Fibroblast of lung (primary cell): ENCODE data around the gene PCK2. TPM values are rescaled to one million over a fixed set of nuclear protein-coding genes. Genes with fewer than 3 reads are reported as not detected.

Experiments
- DNase-seq, 2 donors: peaks; one replicate each; pipeline versions ENCODE4 v3.0.0 to v3.0.0-alpha.2; 2010; ENCODE audit warnings: low read depth in 2 of 2
- H2AFZ ChIP-seq: 2 replicates; pipeline ENCODE4 v1.5.1; 2012; ENCODE audit warnings: low read length, control low read depth, inconsistent platforms
- H3K27ac ChIP-seq: 2 replicates; pipeline ENCODE4 v1.5.1; 2011; ENCODE audit warnings: low read length, control low read depth; ENCODE audit not compliant: insufficient read depth
- H3K27me3 ChIP-seq: 2 replicates; pipeline ENCODE4 v1.5.1; 2011; ENCODE audit warnings: mild to moderate bottlenecking, low read length; ENCODE audit not compliant: control insufficient read depth, insufficient read depth
- H3K36me3 ChIP-seq: 2 replicates; pipeline ENCODE4 v1.5.1; 2011; ENCODE audit warnings: low read length; ENCODE audit not compliant: control insufficient read depth, insufficient read depth
- H3K4me1 ChIP-seq: 2 replicates; pipeline ENCODE4 v1.5.1; 2011; ENCODE audit warnings: low read length; ENCODE audit not compliant: control insufficient read depth, insufficient read depth; ENCODE audit errors: extremely low read depth
- H3K4me2 ChIP-seq: 2 replicates; pipeline ENCODE4 v1.5.1; 2011; ENCODE audit warnings: low read length, control low read depth; ENCODE audit not compliant: insufficient read depth; ENCODE audit errors: extremely low read depth
- H3K4me3 ChIP-seq, 4 experiments: fragments of 200-600 bp in 1 of 4; sonication (generic) in 1 of 4; replicated peaks in 1 of 4; 2 replicates each; pipeline ENCODE4 v1.5.1; 2011 to 2016; ENCODE audit warnings: low read length in 4 of 4, low read depth in 3 of 4, mild to moderate bottlenecking in 3 of 4, control low read depth in 2 of 4, inconsistent platforms in 1 of 4, mixed read lengths in 1 of 4; ENCODE audit not compliant: insufficient read depth in 1 of 4; ENCODE audit errors: control extremely low read depth in 1 of 4
- H3K79me2 ChIP-seq: 2 replicates; pipeline ENCODE4 v1.5.1; 2012; ENCODE audit warnings: mild to moderate bottlenecking, low read length, inconsistent platforms; ENCODE audit not compliant: control insufficient read depth, insufficient read depth
- H3K9ac ChIP-seq: 2 replicates; pipeline ENCODE4 v1.5.1; 2011; ENCODE audit warnings: mild to moderate bottlenecking, low read length, control low read depth; ENCODE audit not compliant: insufficient read depth
- H3K9me3 ChIP-seq: 2 replicates; pipeline ENCODE4 v1.5.1; 2012; ENCODE audit warnings: low read depth, low read length; ENCODE audit not compliant: control insufficient read depth, insufficient read depth
- H4K20me1 ChIP-seq: 2 replicates; pipeline ENCODE4 v1.5.1; 2011; ENCODE audit warnings: low read length; ENCODE audit not compliant: control insufficient read depth, insufficient read depth; ENCODE audit errors: extremely low read depth
- EZH2 ChIP-seq: IDR thresholded peaks from 2 replicates; pipeline ENCODE4 v1.5.1; 2012; ENCODE audit warnings: low read length, control low read depth, mild to moderate bottlenecking; ENCODE audit errors: missing control alignments
- polyA plus RNA-seq, 2 donors: library from polyadenylated mRNA; depleted of rRNA in 1 of 2; stranded (reverse) in 1 of 2; unstranded in 1 of 2; fragments of >200 nt; gene quantifications; 2 replicates each; pipeline ENCODE4 v1.2.1, GENCODE V29; 2011 to 2012; ENCODE audit warnings: missing spikeins in 1 of 2
- total RNA-seq: library from RNA; depleted of rRNA; stranded (reverse); fragments of >200 nt; gene quantifications from 2 replicates; pipeline ENCODE4 v1.2.1, GENCODE V29; 2014
- TF ChIP-seq, protein P1 (sequence below), 2 donors: IDR thresholded peaks in 1 of 2; conservative IDR thresholded peaks in 1 of 2; 1 replicate in 1 of 2; 2 replicates in 1 of 2; pipeline ENCODE4 v1.5.1; 2011 to 2012; ENCODE audit warnings: low read length in 2 of 2, control low read depth in 1 of 2, inconsistent platforms in 1 of 2, low read depth in 1 of 2, mild to moderate bottlenecking in 1 of 2

The PCK2 gene
- total and polyA plus RNA-seq, 2 donors (not counting 1 experiment from before 2014, with no cell fraction given) = 15.9 to 71.3 TPM

DNA sequence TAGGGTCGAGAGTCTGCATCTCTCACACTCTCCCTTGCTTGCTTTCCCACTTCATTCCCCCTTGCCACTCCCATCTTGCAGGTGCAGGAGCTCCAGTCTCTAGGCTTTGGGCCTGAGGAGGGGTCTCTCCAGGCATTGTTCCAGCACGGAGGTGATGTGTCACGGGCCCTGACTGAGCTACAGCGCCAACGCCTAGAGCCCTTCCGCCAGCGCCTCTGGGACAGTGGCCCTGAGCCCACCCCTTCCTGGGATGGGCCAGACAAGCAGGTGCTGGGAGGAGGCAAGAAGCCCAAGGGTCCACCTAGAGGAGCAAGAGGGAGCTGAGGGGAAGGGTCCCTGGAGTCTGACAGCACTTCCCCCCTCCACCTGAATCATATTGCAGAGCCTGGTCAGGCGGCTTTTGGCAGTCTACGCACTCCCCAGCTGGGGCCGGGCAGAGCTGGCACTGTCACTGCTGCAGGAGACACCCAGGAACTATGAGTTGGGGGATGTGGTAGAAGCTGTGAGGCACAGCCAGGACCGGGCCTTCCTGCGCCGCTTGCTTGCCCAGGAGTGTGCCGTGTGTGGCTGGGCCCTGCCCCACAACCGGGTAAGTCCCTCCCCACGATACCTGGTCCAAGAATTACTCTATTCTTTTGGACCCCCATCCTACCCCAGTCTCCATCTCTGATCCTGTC is 57.4 kb downstream of the PCK2 start:
- peaks cover 24% of the 10 kb centered on the region for H3K36me3 ChIP-seq
- H3K27ac ChIP-seq = no peak overlapping the region
- H3K9me3 ChIP-seq = no peaks in the 10 kb centered on the region
- no peak for TF ChIP-seq EZH2
- TF ChIP-seq, protein P1, sequence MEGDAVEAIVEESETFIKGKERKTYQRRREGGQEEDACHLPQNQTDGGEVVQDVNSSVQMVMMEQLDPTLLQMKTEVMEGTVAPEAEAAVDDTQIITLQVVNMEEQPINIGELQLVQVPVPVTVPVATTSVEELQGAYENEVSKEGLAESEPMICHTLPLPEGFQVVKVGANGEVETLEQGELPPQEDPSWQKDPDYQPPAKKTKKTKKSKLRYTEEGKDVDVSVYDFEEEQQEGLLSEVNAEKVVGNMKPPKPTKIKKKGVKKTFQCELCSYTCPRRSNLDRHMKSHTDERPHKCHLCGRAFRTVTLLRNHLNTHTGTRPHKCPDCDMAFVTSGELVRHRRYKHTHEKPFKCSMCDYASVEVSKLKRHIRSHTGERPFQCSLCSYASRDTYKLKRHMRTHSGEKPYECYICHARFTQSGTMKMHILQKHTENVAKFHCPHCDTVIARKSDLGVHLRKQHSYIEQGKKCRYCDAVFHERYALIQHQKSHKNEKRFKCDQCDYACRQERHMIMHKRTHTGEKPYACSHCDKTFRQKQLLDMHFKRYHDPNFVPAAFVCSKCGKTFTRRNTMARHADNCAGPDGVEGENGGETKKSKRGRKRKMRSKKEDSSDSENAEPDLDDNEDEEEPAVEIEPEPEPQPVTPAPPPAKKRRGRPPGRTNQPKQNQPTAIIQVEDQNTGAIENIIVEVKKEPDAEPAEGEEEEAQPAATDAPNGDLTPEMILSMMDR (conservative IDR thresholded peaks at IDR 0.05 in 1 of 2, IDR thresholded peaks at IDR 0.05 in 1 of 2; ENCODE audit: low read depth in 1 of 2, low read length in 2 of 2) = no peak
- DNase-seq = no peak
- H3K4me1 ChIP-seq = no peaks in the 10 kb centered on the region
- H3K79me2 ChIP-seq = peaks cover 18% of the 10 kb centered on the region
- no peaks in the 10 kb centered on the region for H3K27me3 ChIP-seq
- H4K20me1 ChIP-seq = no peaks in the 10 kb centered on the region
- no peak overlapping the region for H2AFZ ChIP-seq
- H3K9ac ChIP-seq = no peak overlapping the region
- H3K4me2 ChIP-seq = no peak overlapping the region
- H3K4me3 ChIP-seq = no peak overlapping the region

Other genes starting within 250 kb of the PCK2 start
- gene DHRS4, start 140.5 kb upstream of the PCK2 start, total RNA-seq = 51.9 and 54.7 TPM in 2 replicates
- gene DHRS4, start 140.5 kb upstream of the PCK2 start, polyA plus RNA-seq = 28.9 and 30.5 TPM in 2 replicates
- gene DHRS4L2, start 105.4 kb upstream of the PCK2 start, total RNA-seq = 16.7 and 22.6 TPM in 2 replicates
- gene DHRS4L2, start 105.4 kb upstream of the PCK2 start, polyA plus RNA-seq = 12.7 and 12.8 TPM in 2 replicates
- gene CARMIL3, start 42.3 kb upstream of the PCK2 start, total RNA-seq = 0.17 and 0.26 TPM in 2 replicates
- gene CARMIL3, start 42.3 kb upstream of the PCK2 start, polyA plus RNA-seq = 0.11 TPM in 1 of 2 replicates, not detected in the other
- not detected in 2 replicates for gene CPNE6, start 22.7 kb upstream of the PCK2 start, total RNA-seq
- gene CPNE6, start 22.7 kb upstream of the PCK2 start, polyA plus RNA-seq = not detected in 2 replicates
- 52.9 and 68.0 TPM in 2 replicates for gene DCAF11, start 20.5 kb downstream of the PCK2 start, total RNA-seq
- gene DCAF11, start 20.5 kb downstream of the PCK2 start, polyA plus RNA-seq = 18.4 and 21.7 TPM in 2 replicates
- 0.77 and 0.99 TPM in 2 replicates for gene NRL, start 20.6 kb downstream of the PCK2 start, total RNA-seq
- gene NRL, start 20.6 kb downstream of the PCK2 start, polyA plus RNA-seq = 0.45 and 0.49 TPM in 2 replicates
- under 0.01 TPM in 1 of 2 replicates, not detected in the other for gene FITM1, start 36.3 kb downstream of the PCK2 start, total RNA-seq
- gene FITM1, start 36.3 kb downstream of the PCK2 start, polyA plus RNA-seq = not detected in 2 replicates
- 172 and 177 TPM in 2 replicates for gene PSME1, start 41.9 kb downstream of the PCK2 start, total RNA-seq
- gene PSME1, start 41.9 kb downstream of the PCK2 start, polyA plus RNA-seq = 221 and 266 TPM in 2 replicates
- gene EMC9, start 47.3 kb downstream of the PCK2 start, total RNA-seq = 12.3 and 18.0 TPM in 2 replicates
- gene EMC9, start 47.3 kb downstream of the PCK2 start, polyA plus RNA-seq = 6.6 and 10.2 TPM in 2 replicates
- 82.7 and 148 TPM in 2 replicates for gene PSME2, start 52.3 kb downstream of the PCK2 start, total RNA-seq
- gene PSME2, start 52.3 kb downstream of the PCK2 start, polyA plus RNA-seq = 132 and 175 TPM in 2 replicates
- 25.4 and 30.3 TPM in 2 replicates for gene RNF31, start 53.2 kb downstream of the PCK2 start, total RNA-seq
- 9.2 and 14.8 TPM in 2 replicates for gene RNF31, start 53.2 kb downstream of the PCK2 start, polyA plus RNA-seq
- gene IRF9, start 67.0 kb downstream of the PCK2 start, total RNA-seq = 110 and 142 TPM in 2 replicates
- 70.4 and 79.9 TPM in 2 replicates for gene IRF9, start 67.0 kb downstream of the PCK2 start, polyA plus RNA-seq
- gene REC8, start 77.8 kb downstream of the PCK2 start, total RNA-seq = 0.51 and 1.8 TPM in 2 replicates
- gene REC8, start 77.8 kb downstream of the PCK2 start, polyA plus RNA-seq = 1.5 and 2.2 TPM in 2 replicates
- gene IPO4, start 94.5 kb downstream of the PCK2 start, total RNA-seq = 22.6 and 25.3 TPM in 2 replicates
- 12.4 and 27.8 TPM in 2 replicates for gene IPO4, start 94.5 kb downstream of the PCK2 start, polyA plus RNA-seq
- 49.6 and 61.6 TPM in 2 replicates for gene TM9SF1, start 101.1 kb downstream of the PCK2 start, total RNA-seq
- gene TM9SF1, start 101.1 kb downstream of the PCK2 start, polyA plus RNA-seq = 60.9 and 65.1 TPM in 2 replicates
- gene TSSK4, start 111.4 kb downstream of the PCK2 start, total RNA-seq = under 0.01 and 0.17 TPM in 2 replicates
- gene TSSK4, start 111.4 kb downstream of the PCK2 start, polyA plus RNA-seq = not detected in 2 replicates
- gene CHMP4A, start 119.2 kb downstream of the PCK2 start, total RNA-seq = 22.1 and 24.9 TPM in 2 replicates
- gene CHMP4A, start 119.2 kb downstream of the PCK2 start, polyA plus RNA-seq = 96.8 and 133 TPM in 2 replicates
- 13.6 and 22.1 TPM in 2 replicates for gene MDP1, start 121.8 kb downstream of the PCK2 start, total RNA-seq
- 14.4 TPM in 2 replicates for gene MDP1, start 121.8 kb downstream of the PCK2 start, polyA plus RNA-seq
- 140 and 145 TPM in 2 replicates for gene NEDD8, start 138.1 kb downstream of the PCK2 start, total RNA-seq
- gene NEDD8, start 138.1 kb downstream of the PCK2 start, polyA plus RNA-seq = 441 and 587 TPM in 2 replicates
- gene GMPR2, start 138.6 kb downstream of the PCK2 start, total RNA-seq = 128 and 147 TPM in 2 replicates
- gene GMPR2, start 138.6 kb downstream of the PCK2 start, polyA plus RNA-seq = 68.3 and 80.2 TPM in 2 replicates
- 54.7 and 61.4 TPM in 2 replicates for gene TINF2, start 148.3 kb downstream of the PCK2 start, total RNA-seq
- 42.6 and 47.7 TPM in 2 replicates for gene TINF2, start 148.3 kb downstream of the PCK2 start, polyA plus RNA-seq
- 0.51 and 0.83 TPM in 2 replicates for gene TGM1, start 168.9 kb downstream of the PCK2 start, total RNA-seq
- 1.3 and 1.4 TPM in 2 replicates for gene TGM1, start 168.9 kb downstream of the PCK2 start, polyA plus RNA-seq
- gene RABGGTA, start 177.3 kb downstream of the PCK2 start, total RNA-seq = 14.1 and 21.0 TPM in 2 replicates
- 15.1 and 19.4 TPM in 2 replicates for gene RABGGTA, start 177.3 kb downstream of the PCK2 start, polyA plus RNA-seq
- gene DHRS1, start 205.5 kb downstream of the PCK2 start, total RNA-seq = 6.9 and 10.7 TPM in 2 replicates
- gene DHRS1, start 205.5 kb downstream of the PCK2 start, polyA plus RNA-seq = 21.0 and 24.5 TPM in 2 replicates
- 16.2 and 16.7 TPM in 2 replicates for gene NOP9, start 205.5 kb downstream of the PCK2 start, total RNA-seq
- gene NOP9, start 205.5 kb downstream of the PCK2 start, polyA plus RNA-seq = 8.0 and 13.5 TPM in 2 replicates
- 0.33 and 0.51 TPM in 2 replicates for gene CIDEB, start 213.7 kb downstream of the PCK2 start, total RNA-seq
- gene CIDEB, start 213.7 kb downstream of the PCK2 start, polyA plus RNA-seq = 0.35 and 0.42 TPM in 2 replicates
- gene LTB4R2, start 215.8 kb downstream of the PCK2 start, total RNA-seq = 1.3 and 1.8 TPM in 2 replicates
- 0.23 and 0.28 TPM in 2 replicates for gene LTB4R2, start 215.8 kb downstream of the PCK2 start, polyA plus RNA-seq
- 0.66 and 1.0 TPM in 2 replicates for gene LTB4R, start 217.2 kb downstream of the PCK2 start, total RNA-seq
- gene LTB4R, start 217.2 kb downstream of the PCK2 start, polyA plus RNA-seq = 0.49 and 0.62 TPM in 2 replicates
- gene ADCY4, start 240.8 kb downstream of the PCK2 start, total RNA-seq = 1.3 and 7.4 TPM in 2 replicates
- 0.43 and 1.4 TPM in 2 replicates for gene ADCY4, start 240.8 kb downstream of the PCK2 start, polyA plus RNA-seq
- 0.26 and 0.33 TPM in 2 replicates for gene RIPK3, start 245.7 kb downstream of the PCK2 start, total RNA-seq
- 0.20 and 0.34 TPM in 2 replicates for gene RIPK3, start 245.7 kb downstream of the PCK2 start, polyA plus RNA-seq